GM19193 (cell line): Measurements from ENCODE around the gene ULK4.

Experiments
- POLR2A ChIP-seq: IDR thresholded peaks from 4 replicates; pipeline ENCODE4 v1.6.1; 2011; ENCODE audit not compliant: insufficient read depth, insufficient read length; ENCODE audit errors: extremely low read depth

ULK4 gene

GRCh38 chr3:41836360-41837134, 125.4 kb downstream of the ULK4 start:
- no peak for TF ChIP-seq POLR2A

GRCh38 chr3:41833628-41834027, 128.3 kb downstream of the ULK4 start:
- TF ChIP-seq POLR2A = no peak

GRCh38 chr3:41819236-41819635, 142.7 kb downstream of the ULK4 start:
- TF ChIP-seq POLR2A = no peak

- TF ChIP-seq POLR2A = no peak
Observed at GRCh38 chr3:41808618-41809017, 153.3 kb downstream of the ULK4 start.

GRCh38 chr3:41808152-41808551, 153.8 kb downstream of the ULK4 start:
- TF ChIP-seq POLR2A = no peak

GRCh38 chr3:41794748-41795589, 166.9 kb downstream of the ULK4 start:
- TF ChIP-seq POLR2A = no peak

- TF ChIP-seq POLR2A = no peak
Observed at GRCh38 chr3:41792806-41793205, 169.1 kb downstream of the ULK4 start.

GRCh38 chr3:41769106-41769505, 192.8 kb downstream of the ULK4 start:
- no peak for TF ChIP-seq POLR2A

GRCh38 chr3:41768363-41768762, 193.5 kb downstream of the ULK4 start:
- no peak for TF ChIP-seq POLR2A

GRCh38 chr3:41753651-41754050, 208.3 kb downstream of the ULK4 start:
- no peak for TF ChIP-seq POLR2A

GRCh38 chr3:41751597-41751996, 210.3 kb downstream of the ULK4 start:
- TF ChIP-seq POLR2A = no peak

- no peak for TF ChIP-seq POLR2A
Observed at GRCh38 chr3:41749988-41750387, 211.9 kb downstream of the ULK4 start.

- no peak for TF ChIP-seq POLR2A
Observed at GRCh38 chr3:41746215-41746614, 215.7 kb downstream of the ULK4 start.

- no peak for TF ChIP-seq POLR2A
Observed at GRCh38 chr3:41742121-41742520, 219.8 kb downstream of the ULK4 start.

- TF ChIP-seq POLR2A = no peak
Observed at GRCh38 chr3:41740374-41740886, 221.5 kb downstream of the ULK4 start.

- no peak for TF ChIP-seq POLR2A
Observed at GRCh38 chr3:41726891-41727290, 235.0 kb downstream of the ULK4 start.
